GM21515 (cell line): Measurements from ENCODE around the gene BTBD1.
"Not testable (repeated sequence)": the region's sequence is repeated elsewhere in the genome, so short reads cannot be mapped to it uniquely, and the experiment has no call there.

Source experiments
- ATAC-seq: cut with Tn5 transposase; IDR thresholded peaks from one replicate; pipeline ENCODE4 v1.9.1; 2021; ENCODE audit not compliant: unreplicated experiment

The BTBD1 gene

GRCh38 chr15:83061680-83062079 lies 5.4 kb downstream of the BTBD1 start:
- ATAC-seq: no peak

- ATAC-seq: no peak
These were observed 9.2 kb downstream of the BTBD1 start for GRCh38 chr15:83057696-83058376.

- no peak for ATAC-seq
These were observed 10.1 kb downstream of the BTBD1 start for GRCh38 chr15:83057002-83057401.

GRCh38 chr15:83053151-83053550 lies 13.9 kb downstream of the BTBD1 start:
- ATAC-seq: no peak

DNA sequence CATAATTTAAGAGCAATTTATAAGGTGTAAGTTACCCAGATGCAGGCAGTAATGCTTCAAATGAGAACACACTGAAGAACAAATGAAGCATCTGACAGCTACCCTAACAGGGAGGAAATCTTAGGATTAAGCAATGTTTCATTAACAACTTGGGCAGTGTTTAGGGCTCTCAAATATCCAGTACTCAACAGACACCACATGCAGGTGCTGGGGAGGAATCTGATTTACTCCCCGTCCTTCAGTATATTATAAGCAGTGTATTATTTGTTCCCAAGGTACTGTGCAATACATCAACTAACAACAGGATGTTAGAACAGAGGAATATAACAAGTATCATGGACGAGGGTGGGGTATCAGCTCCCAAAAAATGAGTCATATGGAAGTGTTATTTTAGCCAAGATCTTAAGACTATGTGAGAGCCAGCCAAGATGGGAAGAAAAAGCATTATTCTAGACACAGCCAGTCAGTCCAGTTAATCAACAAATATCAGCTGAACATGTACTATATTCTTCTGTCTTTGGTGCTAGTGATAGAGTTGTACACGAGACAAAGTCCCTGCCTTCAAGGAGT lies 20.4 kb downstream of the BTBD1 start:
- ATAC-seq: no peak

GRCh38 chr15:83044156-83044555 lies 22.9 kb downstream of the BTBD1 start:
- ATAC-seq: no peak

DNA sequence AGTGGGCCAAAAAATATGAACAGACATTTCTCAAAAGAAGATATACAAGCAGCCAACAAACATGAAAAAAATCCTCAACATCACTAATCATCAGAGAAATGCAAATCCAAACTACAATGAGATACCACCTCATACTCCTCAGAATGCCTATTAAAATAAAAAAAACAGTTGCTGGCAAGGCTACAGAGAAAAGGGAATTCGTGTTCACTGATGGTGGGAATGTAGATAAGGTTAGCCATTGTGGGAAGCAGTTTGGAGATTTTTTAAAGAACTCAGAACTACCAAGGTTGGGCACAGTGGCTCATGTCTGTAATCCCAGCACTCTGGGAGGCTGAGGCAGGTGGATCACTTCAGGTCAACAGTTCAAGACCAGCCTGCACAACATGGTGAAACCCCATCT lies 27.8 kb downstream of the BTBD1 start:
- ATAC-seq: no peak

- ATAC-seq: no peak
These were observed 30.8 kb downstream of the BTBD1 start for GRCh38 chr15:83036253-83036652.

GRCh38 chr15:83031234-83031633 lies 35.8 kb downstream of the BTBD1 start:
- not testable (repeated sequence) for ATAC-seq

DNA sequence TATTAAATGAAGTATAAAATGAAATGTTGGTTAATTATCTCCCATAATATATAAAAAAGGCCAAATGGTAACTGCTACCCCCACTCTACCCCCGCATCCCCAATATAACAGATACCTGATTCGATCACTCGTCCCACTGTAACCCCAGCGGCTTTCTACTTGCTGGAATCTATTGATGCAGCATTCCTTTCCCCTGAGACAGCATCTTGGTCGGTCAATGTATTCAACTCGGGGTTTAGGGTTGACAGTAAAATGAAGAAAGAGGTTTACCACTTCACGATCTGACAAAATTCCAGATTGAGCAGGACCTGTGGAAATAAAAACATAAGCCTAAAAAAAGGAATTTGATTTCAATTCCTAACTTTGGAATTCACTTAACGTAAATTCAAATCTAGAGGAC lies 37.0 kb downstream of the BTBD1 start:
- ATAC-seq: no peak

DNA sequence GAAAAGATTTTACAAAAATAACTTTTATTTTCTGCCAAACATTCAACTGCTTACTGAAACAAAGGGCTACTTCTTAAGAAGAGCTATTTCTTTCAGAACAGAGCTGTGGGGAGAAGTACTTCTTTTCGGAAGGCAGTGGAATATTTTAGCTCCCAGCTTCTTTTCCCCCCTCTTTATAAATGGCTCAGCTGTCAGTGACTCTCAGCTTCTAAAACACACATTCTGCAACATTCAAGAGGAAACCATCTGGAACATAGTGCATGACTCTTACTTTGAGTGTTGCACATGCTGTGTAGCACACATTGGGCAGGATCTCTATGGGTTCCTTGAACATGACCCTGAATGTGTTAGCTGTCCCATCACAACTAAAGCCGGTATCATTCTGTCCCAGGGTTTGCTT lies 48.6 kb downstream of the BTBD1 start:
- no peak for ATAC-seq

- ATAC-seq: no peak
These were observed 50.1 kb downstream of the BTBD1 start for GRCh38 chr15:83016906-83017305.

DNA sequence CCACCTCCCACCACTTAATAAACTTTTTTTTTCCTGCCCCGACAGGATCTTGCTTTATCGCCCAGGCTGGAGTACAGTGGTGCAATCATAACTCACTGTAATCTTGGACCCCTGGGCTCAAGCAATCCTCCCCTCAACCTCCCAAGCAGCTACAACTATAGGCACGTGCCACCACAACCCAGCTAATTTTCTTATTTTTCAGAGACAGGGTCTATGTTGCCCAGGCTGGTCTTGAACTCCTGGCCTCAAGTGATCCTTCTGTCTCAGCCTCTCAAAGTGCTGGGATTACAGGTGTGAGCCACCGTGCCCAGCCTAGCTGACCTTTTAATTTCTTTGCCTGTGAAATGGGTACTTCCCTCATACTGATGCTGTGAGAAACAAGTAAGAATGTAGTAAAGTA lies 51.7 kb downstream of the BTBD1 start:
- no peak for ATAC-seq

GRCh38 chr15:83014205-83014653 lies 52.8 kb downstream of the BTBD1 start:
- no peak for ATAC-seq

DNA sequence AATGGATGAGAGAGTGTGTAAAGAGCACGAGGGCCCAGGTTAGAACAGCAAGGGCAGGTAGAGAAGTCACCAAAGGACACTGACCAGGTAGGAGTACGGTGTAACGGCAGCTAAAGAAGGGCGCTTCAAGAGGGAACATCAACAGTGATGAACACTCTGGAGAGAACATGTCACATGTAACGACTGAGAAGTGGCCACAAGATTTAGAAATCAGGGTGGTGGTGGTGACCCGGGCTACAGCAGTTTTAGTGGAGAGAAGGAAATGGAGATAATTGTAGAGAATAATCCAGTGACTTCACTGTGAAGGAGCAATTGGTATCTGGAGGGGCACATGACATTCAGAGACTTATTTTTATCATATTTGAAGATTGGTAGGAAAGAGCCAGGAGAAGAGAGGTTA lies 54.4 kb downstream of the BTBD1 start:
- ATAC-seq: no peak

GRCh38 chr15:83012076-83012426 lies 55.0 kb downstream of the BTBD1 start:
- no peak for ATAC-seq

GRCh38 chr15:83011271-83012075 lies 55.6 kb downstream of the BTBD1 start, which contains the start of gene C15orf40:
Gene C15orf40 (minus strand): TSS chr15:83011639. CDS start chr15:83011607, 32 bp downstream.
- peak; percentile 87 for ATAC-seq

DNA sequence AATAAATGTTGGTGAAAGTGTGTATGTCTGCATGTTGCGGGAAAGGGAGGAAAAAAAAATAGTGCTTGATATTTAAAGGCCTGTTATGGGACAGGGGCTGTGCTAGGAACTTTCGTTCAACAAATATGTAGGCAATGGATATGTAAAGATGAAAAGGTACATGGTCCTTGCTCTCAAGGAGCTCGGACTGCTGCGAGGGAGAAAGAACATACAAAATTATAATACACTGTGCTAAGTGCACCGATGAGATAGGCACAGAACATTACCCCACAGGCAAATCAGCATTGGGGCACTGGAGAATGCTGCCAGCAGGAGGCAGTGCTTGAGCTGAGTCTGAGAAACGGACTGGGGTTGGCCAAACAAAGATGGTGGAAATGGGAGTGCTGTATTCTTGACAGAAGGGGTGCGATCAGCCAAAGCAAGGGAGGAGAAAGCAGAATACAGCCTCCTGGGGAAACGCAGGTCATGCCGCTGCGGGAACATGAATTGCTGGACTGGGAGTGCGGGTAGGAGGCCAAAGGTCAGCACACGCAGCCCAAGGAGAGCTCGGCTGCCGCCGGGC lies 56.3 kb downstream of the BTBD1 start:
- peak; percentile 68 for ATAC-seq

DNA sequence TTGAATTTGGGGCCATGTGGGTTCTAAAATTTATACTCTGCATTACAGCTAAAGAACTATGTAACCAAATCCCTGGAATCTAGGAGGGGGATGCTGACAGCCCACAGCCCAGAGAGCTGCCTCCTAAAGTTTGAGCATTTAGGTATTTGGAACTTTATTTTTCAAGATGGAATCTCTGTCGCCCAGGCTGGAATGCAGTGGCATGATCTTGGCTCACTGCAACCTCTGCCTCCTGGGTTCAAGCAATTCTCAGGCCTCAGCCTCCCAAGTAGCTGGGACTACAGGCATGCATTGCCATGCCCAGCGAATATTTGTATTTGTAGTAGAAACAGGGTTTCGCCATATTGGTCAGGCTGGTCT lies 66.4 kb downstream of the BTBD1 start:
- not testable (repeated sequence) for ATAC-seq

GRCh38 chr15:82999905-83000671 lies 67.0 kb downstream of the BTBD1 start:
- peak; percentile 74 for ATAC-seq

GRCh38 chr15:82999426-82999825 lies 67.6 kb downstream of the BTBD1 start:
- no peak for ATAC-seq
